SIG-M5 treated with dmso at 0.1 percent for 504 hours (cell line): ENCODE results near the gene C1QL1.

ENCODE experiments used
- DNase-seq: peaks from one replicate; lab custom pipeline; 2025; ENCODE audit not compliant: unreplicated experiment; lab: John Stamatoyannopoulos, UW

Gene C1QL1

DNA sequence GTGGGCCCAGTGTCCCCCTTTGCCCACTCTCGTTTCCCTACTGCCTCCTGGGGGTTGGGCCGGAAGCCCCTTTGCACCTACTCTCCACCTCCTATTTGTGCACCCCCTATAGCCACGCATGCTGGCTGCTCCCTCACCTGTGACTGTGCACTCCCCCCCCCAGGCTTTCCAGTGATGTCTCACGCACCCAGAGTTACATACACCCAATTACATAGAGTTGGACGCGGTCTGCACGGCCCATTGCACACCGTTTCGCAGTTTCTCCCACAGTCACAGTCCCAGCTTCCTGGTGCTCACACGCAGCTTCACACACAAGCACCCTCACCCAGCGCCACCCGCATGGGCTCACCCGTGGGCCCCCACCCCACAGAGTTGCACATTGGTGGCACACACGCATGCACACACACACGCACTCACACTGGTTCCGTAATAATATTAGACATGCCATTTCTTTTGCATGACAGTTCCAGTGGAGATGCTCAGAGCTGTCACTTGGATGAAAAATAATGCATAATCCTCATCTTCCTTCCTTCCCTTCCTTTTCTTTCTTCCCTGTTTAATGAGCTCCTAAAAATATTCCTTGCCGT, 21.5 kb upstream of the C1QL1 start:
- DNase-seq = no peak

GRCh38 chr17:44988044-44988942, 20.2 kb upstream of the C1QL1 start:
- no peak for DNase-seq

DNA sequence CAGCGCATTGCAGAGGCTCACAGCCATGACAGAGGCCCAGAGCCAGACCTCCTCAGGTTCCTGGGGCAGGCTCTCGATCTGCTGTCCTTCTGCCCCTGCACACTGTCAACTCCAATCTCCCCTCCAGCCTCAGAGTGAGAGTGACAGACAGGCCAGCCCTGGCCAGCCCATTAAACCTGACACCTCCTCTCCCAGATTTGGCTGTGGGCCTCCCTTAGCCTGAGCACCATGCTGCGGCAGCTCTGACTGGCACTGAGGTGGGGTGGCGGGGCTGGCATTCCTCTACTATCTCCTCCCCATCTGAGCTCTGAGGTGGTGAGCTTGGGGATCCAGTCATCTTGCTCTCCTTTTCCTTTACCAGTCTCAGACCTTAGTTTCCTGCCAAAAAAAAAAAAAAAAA, 15.5 kb upstream of the C1QL1 start:
- DNase-seq = no peak

DNA sequence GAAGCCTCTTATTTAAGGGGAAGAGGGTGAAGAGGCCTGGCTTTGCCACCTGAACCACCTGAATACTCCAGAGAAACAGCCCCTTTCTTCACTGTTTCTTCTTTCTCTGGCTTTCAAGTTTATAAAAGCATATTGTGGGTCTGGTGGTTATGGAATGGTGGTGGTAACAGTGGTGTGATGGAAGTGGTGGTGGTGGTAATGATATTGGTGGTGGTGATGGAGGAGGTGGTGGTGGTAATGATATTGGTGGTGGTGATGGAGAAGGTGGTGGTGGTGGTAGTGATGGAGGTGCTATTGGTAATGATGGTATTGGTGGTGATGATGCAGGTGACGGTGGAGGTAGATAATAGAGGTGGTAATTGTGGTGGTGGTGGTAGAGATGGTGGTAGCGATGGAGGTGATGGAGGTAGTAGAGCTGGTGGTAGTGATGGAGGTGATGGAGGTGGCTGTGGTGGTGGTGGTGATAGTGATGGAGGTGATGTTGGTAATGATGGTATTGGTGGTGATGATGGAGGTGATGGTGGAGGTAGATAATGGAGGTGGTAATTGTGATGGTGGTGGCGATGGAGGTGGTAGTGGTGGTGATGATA, 14.1 kb upstream of the C1QL1 start:
- no peak for DNase-seq

DNA sequence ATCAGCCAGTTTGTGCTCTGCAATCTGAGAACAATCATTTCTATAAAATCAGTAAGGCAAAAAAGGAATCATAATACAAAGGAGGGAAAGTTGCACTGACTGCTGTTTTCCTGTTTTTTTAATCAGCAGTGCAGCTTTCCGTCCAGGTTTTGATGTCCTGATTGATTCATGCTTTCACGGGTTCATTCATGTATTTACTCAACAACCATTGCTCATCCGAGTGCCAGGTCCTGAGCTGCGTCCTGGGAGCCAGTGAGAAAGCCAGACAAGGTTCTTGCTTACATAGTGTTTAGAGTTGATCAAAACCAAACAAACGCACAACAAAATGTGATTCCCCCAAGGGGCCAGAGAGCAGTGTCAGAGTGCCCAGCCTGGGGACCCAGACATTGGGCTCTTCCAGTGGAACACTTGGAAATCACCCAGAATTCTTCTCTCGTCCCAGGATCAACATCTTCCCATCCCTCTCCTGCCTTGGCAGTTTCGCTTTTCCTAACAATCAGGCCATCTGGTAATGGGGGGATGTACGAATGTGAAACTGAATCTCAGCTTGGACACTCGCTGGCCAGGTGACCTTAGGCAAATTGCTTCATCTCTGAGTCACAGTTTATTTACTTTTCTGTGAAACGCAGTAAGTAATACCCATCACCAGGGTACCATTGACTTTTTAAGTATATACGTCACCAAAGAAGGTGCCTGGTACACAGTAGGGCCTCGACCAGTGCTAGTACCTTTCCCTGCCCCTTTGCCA, 13.3 kb upstream of the C1QL1 start:
- DNase-seq = no peak

GRCh38 chr17:44979426-44979995, 11.4 kb upstream of the C1QL1 start:
- no peak for DNase-seq

DNA sequence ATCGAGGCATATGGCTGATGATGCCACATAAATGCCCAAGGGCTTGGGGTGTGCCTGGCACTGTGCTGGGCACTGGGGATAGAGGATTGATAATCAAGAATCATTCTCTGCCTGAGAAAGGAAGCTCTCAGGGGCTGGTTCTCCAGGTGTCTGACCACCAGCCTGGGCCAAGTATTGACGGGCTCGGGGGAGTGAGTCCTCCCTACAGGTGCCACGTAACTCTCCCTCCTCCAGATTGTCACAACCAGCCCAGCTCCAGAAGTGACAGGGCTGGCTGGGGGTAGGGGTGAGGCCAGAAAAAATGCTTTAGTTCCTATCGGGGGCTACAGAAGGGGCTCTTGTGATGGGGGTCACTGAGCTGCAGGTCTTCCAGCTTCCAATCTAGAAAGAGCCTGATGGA, 10.7 kb upstream of the C1QL1 start:
- DNase-seq = no peak

GRCh38 chr17:44977814-44978550, 9.9 kb upstream of the C1QL1 start:
- DNase-seq = no peak

GRCh38 chr17:44977065-44977464, 9.0 kb upstream of the C1QL1 start:
- DNase-seq = no peak

DNA sequence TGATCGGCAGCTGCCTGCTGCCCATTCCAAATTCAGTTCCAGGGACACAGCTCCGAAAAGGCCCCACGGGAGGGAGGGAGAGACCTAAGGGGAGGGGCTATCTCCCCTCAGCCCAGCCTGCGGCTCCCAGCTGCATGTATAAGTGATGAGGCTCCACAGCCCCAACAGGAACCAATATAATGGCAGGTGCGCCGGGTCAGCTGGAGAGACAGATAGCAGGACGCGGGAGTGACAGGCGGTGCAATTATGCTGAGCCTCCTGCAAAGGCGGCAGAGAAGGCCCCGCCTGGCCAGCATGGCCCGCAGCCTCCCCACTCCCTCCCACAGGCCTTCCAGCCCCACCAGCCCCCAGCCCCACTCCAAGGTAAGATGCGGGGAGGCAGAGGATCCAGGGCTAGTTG, 8.1 kb upstream of the C1QL1 start:
- DNase-seq = no peak

DNA sequence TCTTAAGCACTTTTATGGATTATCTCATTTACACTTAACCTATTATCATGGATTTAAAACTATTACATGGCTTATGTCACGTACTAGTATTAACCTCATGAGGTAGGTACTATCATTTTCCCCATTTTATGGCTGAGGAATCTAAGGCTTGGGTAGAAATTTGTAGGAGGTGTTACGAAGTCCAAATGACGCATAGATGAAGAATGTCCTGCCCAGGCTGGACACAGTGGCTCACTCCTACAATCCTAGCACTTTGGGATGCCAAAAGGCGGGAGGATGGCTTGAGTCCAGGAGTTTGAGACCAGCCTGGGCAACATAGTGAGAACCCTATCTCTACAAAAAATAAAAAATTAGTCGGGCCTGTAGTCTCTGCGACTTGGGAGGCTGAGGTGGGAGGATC, 4.8 kb upstream of the C1QL1 start:
- DNase-seq = no peak

DNA sequence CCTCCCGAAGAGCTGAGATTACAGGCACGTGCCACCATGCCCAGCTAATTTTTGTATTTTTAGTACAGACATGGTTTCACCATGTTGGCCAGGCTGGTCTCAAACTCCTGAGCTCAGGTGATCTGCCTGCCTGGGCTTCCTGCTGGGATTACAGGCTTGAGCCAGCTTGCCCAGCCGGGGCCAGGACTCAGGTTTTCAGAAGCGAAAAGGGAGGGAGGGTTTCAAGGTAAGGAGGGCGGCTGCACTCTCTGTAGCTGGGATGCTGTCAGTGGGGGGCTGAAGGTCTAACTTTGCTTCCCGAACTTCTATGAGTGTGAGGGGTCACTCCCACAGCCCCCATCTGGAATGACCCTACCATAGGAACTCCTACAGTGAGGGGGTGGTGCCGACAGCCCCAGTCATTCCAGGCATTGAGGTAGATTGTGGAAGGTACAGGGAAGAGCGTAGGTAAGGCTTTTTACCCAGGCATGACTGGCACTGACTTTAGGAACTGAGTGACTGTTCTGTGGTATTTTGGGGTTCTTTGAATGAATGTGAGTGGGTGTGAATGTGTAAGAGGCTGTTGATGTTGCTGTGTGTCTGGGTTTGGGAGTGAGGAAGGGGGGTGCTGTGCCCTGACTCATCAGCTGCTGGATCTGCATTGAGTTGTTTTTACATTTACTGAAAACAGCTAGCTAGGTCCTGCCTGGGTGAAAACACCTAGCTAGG, 3.8 kb upstream of the C1QL1 start:
- DNase-seq = no peak

DNA sequence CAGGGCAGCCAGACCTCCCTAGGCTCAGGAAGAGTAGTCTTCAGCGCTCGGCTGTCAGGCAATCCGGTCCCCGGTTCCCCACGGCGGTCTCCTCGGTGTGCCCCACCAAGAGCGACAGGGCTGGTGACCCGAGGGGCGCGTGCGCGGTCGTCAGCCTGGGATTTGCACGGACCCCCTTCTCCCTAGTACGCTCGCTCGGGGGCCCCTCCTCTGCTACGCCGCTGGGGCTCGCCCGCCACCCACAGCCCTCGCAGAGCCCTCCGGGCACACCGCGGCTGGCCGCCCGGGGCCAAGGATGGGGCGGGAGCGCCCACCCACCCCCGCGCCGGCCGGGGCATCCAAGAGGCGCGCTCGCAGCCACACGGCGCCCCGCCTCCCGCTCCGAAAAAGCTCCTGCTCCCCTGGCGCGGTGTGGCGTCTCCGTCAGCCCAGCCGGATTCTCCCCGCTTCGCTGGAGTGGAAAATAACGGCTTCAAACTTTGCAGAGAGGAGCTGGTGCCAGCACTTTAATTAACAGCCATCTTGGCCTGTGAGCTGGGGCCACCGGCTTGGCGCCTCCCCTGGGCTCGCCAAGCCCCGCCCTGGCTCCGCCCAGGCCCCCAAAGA, 2.1 kb upstream of the C1QL1 start:
- no peak for DNase-seq

DNA sequence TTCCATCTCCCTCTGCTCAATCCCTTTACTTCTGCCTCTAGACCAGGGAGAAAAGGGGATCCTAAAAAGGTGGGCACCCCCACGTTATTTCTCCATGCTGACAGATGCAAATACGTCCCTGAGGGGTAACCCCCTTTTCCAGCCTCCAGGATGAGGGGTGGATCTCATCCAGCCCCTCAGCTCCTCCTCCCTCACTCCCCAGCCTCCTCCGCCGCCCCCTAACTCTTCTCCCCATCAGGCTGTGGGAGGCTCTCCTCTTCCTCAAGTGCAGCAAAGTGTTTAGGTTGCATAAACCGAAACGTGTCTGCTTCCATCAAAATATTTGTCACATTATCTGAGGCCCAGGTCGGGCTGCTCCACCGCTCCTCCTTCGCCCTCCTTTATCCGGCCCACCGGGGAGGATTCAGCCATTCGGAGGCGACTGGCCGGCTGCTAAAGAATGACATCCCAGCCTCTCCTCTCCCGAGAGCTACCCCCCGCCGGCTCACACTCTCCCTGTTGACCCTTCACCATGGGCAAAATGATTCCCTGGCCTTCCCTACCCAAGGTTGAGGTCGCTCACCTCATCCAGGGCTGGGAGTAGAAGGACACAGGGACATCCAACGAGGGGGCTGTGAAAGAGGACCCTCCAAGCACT, 1.2 kb upstream of the C1QL1 start:
- DNase-seq = no peak

DNA sequence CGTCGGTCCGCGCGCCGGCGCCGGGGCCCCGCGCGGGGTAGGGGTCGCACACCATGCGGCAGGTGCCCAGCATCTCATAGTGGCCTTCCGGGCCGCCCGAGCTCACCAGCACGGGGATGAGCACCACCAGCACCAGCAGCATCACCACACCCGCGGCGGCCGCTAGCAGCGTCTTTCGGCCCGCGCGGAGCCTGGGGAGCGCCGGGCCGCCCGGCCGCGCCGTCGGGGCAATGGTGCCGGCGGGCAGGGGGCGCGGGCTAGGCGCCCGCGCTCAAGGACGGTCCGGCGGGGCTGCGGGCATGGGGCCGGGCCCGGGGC, 237 bp downstream of the C1QL1 start:
- no peak for DNase-seq

DNA sequence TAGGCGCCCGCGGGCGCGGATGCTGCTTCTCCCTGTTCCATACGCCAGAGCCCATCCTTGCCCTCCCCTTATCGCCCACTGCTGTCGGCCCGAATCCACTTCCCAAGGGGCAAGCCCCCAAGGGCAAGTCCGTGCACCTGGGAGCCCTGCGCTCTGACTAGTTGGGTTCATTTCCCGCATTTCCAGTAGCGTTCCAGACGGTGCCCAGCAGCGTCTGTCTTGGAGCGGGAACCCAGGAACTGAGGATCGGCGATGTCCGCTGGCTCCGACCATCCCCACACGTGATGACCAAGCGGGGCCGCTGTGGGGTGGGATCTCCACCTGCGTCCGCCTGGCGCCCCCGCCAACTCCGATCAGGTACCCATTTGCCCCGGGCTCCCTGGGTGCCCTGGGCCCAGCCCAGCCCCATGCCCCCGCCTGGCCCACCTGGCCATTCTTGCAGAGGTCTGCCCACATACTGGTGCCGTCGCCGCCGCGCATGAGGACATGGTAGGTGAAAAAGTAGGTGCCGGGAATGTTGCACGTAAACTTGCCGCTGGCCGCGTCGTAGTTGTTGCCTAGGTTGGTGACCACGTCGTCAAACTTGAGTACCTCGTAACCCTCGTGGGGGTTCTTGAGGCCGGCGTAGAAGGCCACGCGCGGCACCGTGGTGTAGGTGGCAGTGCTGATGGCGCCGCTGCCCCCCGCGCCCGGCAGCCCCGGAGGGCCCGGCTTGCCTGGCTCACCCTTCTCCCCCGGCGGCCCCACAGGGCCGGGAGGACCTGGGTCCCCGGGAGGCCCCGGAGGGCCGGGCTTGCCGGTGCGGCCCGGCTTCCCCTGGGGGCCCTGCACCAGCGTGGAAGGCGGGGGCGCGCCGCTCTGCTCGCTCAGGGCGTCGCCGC, 837 bp downstream of the C1QL1 start:
- DNase-seq = no peak

DNA sequence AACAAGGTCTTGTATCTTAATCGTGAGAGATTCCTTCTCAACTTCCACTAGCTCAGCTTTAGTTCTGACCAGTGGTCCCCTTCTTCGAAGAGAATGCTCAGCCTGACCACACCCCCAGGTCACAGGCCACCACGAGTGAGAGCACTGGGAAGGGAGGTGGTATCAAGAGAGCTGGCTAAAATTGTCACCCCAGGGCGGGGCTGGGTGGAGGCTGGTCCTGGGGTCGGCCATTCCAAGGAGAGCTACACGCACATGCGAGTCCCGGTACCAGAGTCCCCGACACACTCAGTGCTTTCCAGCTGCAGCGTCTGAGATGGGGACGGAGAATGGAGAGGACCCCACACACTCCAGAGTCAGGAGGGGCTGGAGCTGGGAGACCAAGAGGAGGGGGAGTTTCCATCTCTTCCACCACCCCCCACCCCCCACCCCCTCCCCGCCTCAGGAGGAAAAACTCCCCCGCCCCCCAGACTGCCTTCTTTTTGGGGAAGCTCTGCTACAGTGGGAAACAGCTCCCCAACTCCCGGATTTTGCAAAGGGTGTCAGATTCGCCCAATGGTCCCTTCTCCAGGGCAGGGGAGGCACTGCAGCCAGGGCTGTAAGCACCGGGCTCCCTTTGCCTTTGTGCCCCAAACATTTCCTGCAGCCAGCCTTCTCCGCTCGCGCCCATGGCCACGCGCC, 1.6 kb downstream of the C1QL1 start:
- no peak for DNase-seq
